Cerebellar nuclear complex (tissue), 1 donor: Measurements from ENCODE around the gene E2F6.

Experiments
- DNase-seq, 2 experiments: peaks; one replicate each; lab custom pipeline; 2025; lab: John Stamatoyannopoulos, UW

The E2F6 gene

GRCh38 chr2:11492720-11493119, 26.8 kb upstream of the E2F6 start:
- no peak for DNase-seq

GRCh38 chr2:11492244-11492643, 26.3 kb upstream of the E2F6 start:
- DNase-seq = no peak

- DNase-seq = no peak
Observed at GRCh38 chr2:11491348-11491933, 25.5 kb upstream of the E2F6 start.

GRCh38 chr2:11490194-11490593, 24.2 kb upstream of the E2F6 start:
- DNase-seq = no peak

- no peak for DNase-seq
Observed at GRCh38 chr2:11488809-11489208, 22.8 kb upstream of the E2F6 start.

GRCh38 chr2:11483806-11484617, 18.1 kb upstream of the E2F6 start:
- DNase-seq = no peak

GRCh38 chr2:11482473-11483035, 16.6 kb upstream of the E2F6 start:
- no peak for DNase-seq

GRCh38 chr2:11481789-11482472, 16.0 kb upstream of the E2F6 start:
- no peak for DNase-seq

- no peak for DNase-seq
Observed at GRCh38 chr2:11481426-11481788, 15.4 kb upstream of the E2F6 start.

GRCh38 chr2:11480859-11481258, 14.9 kb upstream of the E2F6 start:
- no peak for DNase-seq

- DNase-seq = no peak
Observed at GRCh38 chr2:11480406-11480805, 14.4 kb upstream of the E2F6 start.

- no peak for DNase-seq
Observed at GRCh38 chr2:11478899-11479605, 13.1 kb upstream of the E2F6 start.

GRCh38 chr2:11477994-11478393, 12.0 kb upstream of the E2F6 start:
- peak; percentile 21 to 74 for DNase-seq

- no peak for DNase-seq
Observed at GRCh38 chr2:11473659-11474433, 7.9 kb upstream of the E2F6 start.

- DNase-seq = no peak
Observed at GRCh38 chr2:11467749-11468148, 1.8 kb upstream of the E2F6 start.

GRCh38 chr2:11467129-11467649, 1.2 kb upstream of the E2F6 start:
- no peak for DNase-seq

GRCh38 chr2:11466307-11467128, 557 bp upstream of the E2F6 start:
- DNase-seq = no peak

- no peak for DNase-seq
Observed at GRCh38 chr2:11465110-11465484, 864 bp downstream of the E2F6 start.

GRCh38 chr2:11459816-11460215, 6.1 kb downstream of the E2F6 start:
- DNase-seq = no peak

GRCh38 chr2:11458753-11459152, 7.2 kb downstream of the E2F6 start:
- no peak for DNase-seq
